ENCODE results near the gene HLA-DRB5. TPM values are rescaled to one million over a fixed set of nuclear protein-coding genes. Genes with fewer than 3 reads are reported as not detected.
"Not testable (repeated sequence)": the region's sequence is repeated elsewhere in the genome, so short reads cannot be mapped to it uniquely, and the experiment has no call there.

Gene HLA-DRB5
- total RNA-seq, 2 donors from 2014 or later, result 1.7 to 28.4 TPM

GRCh38 chr6:32554116-32554965, 24.3 kb upstream of the HLA-DRB5 start:
- Histone ChIP-seq H3K9me3 (no peaks in the 10 kb centered on the region), H3K4me1 (no peaks in the 10 kb centered on the region), H3K4me3 (no peak overlapping the region), H3K36me3 (no peaks in the 10 kb centered on the region), H3K27me3 (no peaks in the 10 kb centered on the region), H3K27ac (no peak overlapping the region)
- no peak for TF ChIP-seq CTCF (IDR thresholded peaks at IDR 0.05)
- DNase-seq (ENCODE audit: low spot score), result no peak

GRCh38 chr6:32553037-32553742, 23.1 kb upstream of the HLA-DRB5 start:
- Histone ChIP-seq H3K27me3 (no peaks in the 10 kb centered on the region), H3K36me3 (no peaks in the 10 kb centered on the region), H3K9me3 (no peaks in the 10 kb centered on the region), H3K4me3 (no peak overlapping the region), H3K4me1 (no peaks in the 10 kb centered on the region), H3K27ac (no peak overlapping the region)
- TF ChIP-seq CTCF (IDR thresholded peaks at IDR 0.05), result no peak
- no peak for DNase-seq (ENCODE audit: low spot score)

- Histone ChIP-seq H3K9me3 (no peaks in the 10 kb centered on the region), H3K4me1 (no peaks in the 10 kb centered on the region), H3K27ac (no peak overlapping the region), H3K36me3 (no peaks in the 10 kb centered on the region), H3K27me3 (no peaks in the 10 kb centered on the region), H3K4me3 (no peak overlapping the region)
- TF ChIP-seq CTCF (IDR thresholded peaks at IDR 0.05), result no peak
- no peak for DNase-seq (ENCODE audit: low spot score)
These were observed 21.3 kb upstream of the HLA-DRB5 start for GRCh38 chr6:32551410-32551809.

- Histone ChIP-seq H3K4me3 (no peak overlapping the region), H3K27me3 (no peaks in the 10 kb centered on the region), H3K36me3 (no peaks in the 10 kb centered on the region), H3K9me3 (no peaks in the 10 kb centered on the region), H3K4me1 (no peaks in the 10 kb centered on the region), H3K27ac (no peak overlapping the region)
- DNase-seq (ENCODE audit: low spot score), result no peak
- no peak for TF ChIP-seq CTCF (IDR thresholded peaks at IDR 0.05)
These were observed 9.8 kb upstream of the HLA-DRB5 start for GRCh38 chr6:32539839-32540238.

- H3K9me3 ChIP-seq; H3K4me3 ChIP-seq; H3K27me3 ChIP-seq; H3K27ac ChIP-seq; DNase-seq (ENCODE audit: low spot score); H3K36me3 ChIP-seq; H3K4me1 ChIP-seq: not testable (repeated sequence)
These were observed 325 bp upstream of the HLA-DRB5 start for GRCh38 chr6:32530431-32530793.

GRCh38 chr6:32522302-32523047, 7.6 kb downstream of the HLA-DRB5 start:
- DNase-seq (ENCODE audit: low spot score), result no peak
- H3K4me3 ChIP-seq, result peak overlapping the region in 1 of 2 donors; percentile 22
- no peaks in the 10 kb centered on the region for H3K4me1 ChIP-seq
- TF ChIP-seq CTCF (IDR thresholded peaks at IDR 0.05), result no peak
- no peaks in the 10 kb centered on the region for H3K9me3 ChIP-seq
- H3K27me3 ChIP-seq, result no peaks in the 10 kb centered on the region
- no peak overlapping the region for H3K27ac ChIP-seq
- H3K36me3 ChIP-seq, result no peaks in the 10 kb centered on the region
